HG03108 (cell line): ENCODE data around the gene DYNLL1.
"Not testable (repeated sequence)": the region's sequence is repeated elsewhere in the genome, so short reads cannot be mapped to it uniquely, and the experiment has no call there.

Source experiments
- ATAC-seq: cut with Tn5 transposase; IDR thresholded peaks from one replicate; pipeline ENCODE4 v1.9.1; 2021; ENCODE audit warnings: moderate library complexity; ENCODE audit not compliant: unreplicated experiment

Gene DYNLL1

GRCh38 chr12:120504587-120504986 is 8.7 kb downstream of the DYNLL1 start:
- ATAC-seq = no peak

DNA sequence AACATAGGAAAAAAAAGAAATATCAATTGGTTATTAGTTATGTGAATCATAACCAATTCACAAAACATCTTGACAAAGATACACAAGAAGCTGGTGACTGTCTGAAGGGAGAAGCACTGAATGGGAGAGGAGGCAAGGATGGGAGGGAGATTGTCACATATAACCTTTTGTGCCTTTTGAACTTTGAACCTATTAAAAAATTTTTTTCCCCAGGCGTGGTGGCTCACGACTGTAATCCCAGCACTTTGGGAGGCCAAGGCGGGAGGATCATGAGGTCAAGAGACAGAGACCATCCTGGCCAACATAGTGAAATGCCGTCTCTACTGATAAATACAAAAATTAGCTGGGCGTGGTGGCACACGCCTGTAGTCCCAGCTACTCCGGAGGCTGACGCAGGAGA is 12.6 kb downstream of the DYNLL1 start:
- no peak for ATAC-seq

DNA sequence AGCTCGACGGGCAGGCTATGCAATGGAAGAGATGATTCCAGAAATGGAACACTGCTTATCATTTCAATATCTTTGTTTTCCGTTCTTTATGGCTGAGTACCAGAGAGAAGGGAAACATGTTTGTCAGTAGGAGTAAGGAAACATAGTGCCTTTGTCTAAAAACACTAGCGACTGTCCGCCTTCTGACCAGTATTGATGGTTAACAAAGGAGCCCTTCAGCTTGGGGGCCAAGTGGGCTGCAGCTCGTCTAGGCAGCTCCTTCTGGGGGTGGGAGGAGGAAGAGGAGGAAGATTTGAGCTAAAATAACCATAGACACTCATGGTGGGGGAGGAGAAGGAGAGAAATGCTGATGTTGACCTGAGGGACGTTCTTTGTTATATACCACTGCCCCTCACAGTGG is 18.1 kb downstream of the DYNLL1 start:
- ATAC-seq = no peak

- ATAC-seq = no peak
Observed at GRCh38 chr12:120515496-120515895, 19.6 kb downstream of the DYNLL1 start.

DNA sequence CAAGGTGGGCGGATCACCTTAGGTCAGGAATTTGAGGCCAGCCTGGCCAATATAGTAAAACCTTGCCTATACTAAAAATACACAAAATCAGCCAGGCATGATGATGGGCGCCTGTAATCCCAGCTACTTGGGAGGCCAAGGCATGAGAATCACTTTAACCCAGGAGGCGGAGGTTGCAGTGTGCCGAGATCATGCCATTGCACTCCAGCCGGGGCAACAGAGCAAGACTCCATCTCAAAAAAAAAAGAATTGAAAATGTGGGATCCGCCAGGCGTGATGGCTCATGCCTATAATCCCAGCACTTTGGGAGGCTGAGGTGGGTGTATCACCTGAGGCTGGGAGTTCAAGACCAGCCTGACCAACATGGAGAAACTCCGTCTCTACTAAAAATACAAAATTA is 23.4 kb downstream of the DYNLL1 start:
- not testable (repeated sequence) for ATAC-seq

DNA sequence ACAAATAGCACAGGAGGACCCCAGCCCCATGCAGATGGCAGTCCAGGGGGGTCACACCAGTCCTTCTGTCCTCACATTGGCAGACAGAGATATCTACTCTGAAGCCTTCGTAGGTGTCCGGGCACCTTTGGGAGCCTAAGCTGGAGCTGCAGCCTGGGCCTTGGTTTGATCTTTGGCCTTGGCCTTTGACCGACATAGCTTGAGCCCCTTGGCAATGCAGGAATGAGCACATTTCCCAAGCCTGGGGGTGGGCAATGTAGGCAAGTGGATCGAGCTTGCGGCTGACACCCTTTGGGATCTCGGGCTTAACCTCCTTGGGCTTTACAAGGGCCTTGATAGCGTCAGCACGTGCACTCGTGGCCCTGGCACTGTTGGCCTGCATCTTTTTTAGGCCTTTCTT is 26.7 kb downstream of the DYNLL1 start:
- no peak for ATAC-seq

DNA sequence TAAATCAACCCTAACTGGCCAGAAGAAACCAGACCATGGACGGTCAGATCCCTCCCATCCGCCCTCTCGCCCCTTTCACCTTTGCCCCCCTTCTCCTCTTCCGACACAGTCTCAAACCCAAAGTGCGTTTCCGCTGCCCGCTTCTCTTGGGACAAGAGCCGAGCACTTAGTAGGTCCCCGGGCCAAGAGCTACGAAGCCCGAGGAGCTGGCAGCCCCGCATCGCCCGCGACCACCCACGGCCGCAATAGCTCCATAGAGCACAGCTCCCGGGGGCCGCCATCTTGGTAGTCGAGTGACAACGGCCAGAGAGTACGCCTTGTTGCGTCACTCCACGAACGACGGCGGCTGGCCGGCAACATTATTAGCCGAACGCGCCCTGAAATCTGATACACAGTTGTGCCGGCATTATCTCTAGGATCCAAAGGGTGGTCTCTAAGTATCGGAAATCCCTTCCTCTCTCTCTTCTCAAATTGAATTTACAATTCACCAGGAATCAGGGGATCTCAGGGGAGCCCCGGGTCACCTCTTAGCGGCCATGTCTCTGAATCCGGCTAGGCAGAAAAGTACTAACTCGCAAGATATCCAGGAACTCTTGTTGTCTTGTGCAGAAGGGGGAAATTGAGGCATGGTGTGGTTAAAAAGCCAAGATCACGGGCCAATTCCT is 33.1 kb downstream of the DYNLL1 start, which contains the start of gene COQ5:
Gene COQ5 (minus strand): TSS at position 298 of the 665 bp plus-strand sequence. CDS start 17 bp downstream, at position 281.
- peak; percentile 67 for ATAC-seq

- no peak for ATAC-seq
Observed at GRCh38 chr12:120529641-120530417, 33.9 kb downstream of the DYNLL1 start.

- ATAC-seq = not testable (repeated sequence)
Observed at GRCh38 chr12:120530418-120530761, 34.5 kb downstream of the DYNLL1 start.

DNA sequence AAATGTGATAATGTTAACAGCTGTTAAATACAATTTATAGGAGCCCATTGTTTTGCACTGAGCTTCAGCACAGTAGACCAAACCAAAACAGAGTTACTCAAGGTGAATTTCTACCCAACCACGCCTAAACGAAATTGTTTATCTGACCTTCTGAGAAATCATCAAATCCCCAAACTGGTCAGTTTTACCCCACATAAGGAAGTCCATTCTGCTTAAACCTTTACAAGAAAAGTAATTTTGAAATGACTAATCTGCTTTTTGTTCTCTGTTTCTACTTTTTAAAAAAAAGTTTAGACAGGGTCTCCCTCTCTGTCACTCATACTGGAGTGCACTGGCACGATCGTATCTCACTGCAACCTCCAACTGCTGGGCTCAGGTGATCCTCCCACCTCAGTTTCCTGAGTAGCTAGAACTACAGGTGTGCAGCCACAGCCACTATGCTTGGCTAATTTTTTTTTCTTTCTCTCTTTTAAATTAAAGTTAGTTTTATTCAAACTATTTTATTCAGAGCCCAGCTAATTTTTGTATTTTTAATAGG is 36.9 kb downstream of the DYNLL1 start:
- ATAC-seq = no peak

DNA sequence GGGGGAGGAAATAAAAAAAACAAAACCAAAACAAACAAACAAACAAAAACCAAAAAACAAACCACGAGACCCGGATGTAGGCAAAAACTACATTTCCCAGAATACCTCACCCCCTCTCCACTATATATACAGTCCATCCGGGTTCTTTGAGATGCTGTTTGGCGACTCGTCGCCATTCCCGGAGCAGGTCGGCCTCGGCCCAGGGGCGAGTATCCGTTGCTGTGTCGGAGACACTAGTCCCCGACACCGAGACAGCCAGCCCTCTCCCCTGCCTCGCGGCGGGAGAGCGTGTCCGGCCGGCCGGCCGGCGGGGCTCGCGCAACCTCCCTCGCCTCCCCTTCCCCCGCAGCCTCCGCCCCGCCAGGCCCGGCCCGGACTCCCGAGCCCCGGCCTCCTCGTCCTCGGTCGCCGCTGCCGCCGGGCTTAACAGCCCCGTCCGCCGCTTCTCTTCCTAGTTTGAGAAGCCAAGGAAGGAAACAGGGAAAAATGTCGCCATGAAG is 38.3 kb downstream of the DYNLL1 start, which contains the start of gene RNF10:
Gene RNF10 (plus strand): TSS at position 154 of the 500 bp plus-strand sequence. CDS start 456 bp downstream, outside the sequence.
- ATAC-seq = peak; percentile 53

DNA sequence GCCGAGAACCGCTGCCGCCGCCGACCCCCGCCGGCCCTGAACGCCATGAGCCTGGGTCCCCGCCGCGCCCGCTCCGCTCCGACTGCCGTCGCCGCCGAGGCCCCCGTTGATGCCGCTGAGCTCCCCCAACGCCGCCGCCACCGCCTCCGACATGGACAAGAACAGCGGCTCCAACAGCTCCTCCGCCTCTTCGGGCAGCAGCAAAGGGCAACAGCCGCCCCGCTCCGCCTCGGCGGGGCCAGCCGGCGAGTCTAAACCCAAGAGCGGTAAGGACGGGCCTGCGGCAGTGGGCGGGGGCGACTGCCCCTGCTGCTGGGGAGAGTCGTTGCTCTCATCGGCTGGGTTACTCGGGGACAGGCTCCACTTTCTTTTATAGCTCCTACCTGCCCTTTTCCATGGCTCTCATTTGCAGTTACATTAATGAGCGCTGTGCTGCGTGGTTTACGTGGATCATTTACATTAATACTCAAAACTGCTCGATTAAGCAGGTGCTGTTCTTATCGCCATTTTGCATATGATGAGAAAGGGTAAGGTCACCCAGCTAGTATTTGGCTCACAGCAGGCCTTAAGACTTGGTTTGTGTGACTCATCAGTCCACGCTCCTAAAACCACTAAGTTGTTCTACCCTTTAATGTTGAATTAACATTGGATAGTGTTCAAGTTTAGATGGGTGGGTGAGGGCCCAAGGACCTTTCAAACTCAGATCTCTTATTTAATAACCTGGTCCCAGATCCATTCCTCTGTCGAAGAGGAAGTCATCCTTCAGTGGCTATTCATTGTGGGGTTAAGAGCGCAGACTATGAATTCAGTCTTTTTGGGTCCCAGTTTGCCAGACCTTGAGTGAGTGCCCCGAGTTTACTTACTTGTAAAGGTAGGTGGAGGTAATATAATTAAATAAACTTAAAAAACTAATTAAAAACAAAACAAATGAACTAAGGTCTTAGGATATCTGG is 39.1 kb downstream of the DYNLL1 start:
- ATAC-seq = peak; percentile 18

DNA sequence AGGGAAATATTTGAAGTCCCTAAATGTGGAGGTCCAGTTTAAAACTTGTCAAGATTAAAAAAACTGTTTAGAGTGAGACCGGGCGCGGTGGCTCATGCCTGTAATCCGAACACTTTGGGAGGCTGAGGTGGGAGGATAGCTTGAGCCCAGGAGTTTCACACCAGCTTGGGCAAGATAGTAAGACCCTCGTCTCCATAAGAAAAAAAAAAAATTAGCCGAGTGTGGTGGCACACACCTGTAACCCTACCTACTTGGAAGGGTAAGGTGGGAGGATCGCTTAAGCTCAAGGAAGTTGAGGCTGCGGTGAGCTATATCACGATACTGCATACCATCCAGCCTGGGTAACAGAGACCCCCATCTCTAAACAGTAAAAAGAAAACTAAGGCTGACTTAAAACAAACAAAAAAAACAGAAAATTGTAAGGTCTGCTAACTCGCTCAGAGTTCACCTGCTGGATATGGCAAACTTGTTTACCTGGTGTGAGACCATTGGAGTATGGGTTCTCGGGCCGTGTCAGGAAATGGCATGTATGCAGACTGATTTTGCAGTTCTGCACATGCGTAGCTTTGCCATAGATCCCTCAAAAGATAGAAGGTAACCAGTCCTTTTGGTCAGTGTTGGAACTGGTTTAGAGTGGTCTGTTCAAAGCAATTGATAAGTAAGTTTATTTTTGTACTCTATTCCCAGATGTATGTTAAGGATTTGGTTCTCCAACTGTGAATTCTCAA is 40.3 kb downstream of the DYNLL1 start:
- ATAC-seq = no peak

DNA sequence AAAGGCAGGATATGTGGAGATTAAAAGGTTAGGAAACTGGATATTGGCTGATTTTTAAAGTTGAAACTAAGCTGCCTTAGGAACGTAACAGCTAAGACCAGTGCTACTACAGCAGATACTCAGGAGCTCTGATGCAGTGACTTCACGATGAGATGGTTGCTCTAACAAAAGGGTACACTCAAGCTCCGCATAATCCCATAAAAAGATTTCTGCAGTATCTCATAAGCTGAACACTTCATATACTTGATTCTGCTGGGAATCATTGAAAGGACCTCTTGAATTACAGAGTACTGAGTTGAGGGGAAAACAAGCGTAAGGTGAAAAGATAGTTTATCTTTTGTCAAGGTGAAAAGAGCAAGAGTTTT is 41.9 kb downstream of the DYNLL1 start:
- ATAC-seq = no peak

GRCh38 chr12:120538281-120539156 is 42.6 kb downstream of the DYNLL1 start:
- no peak for ATAC-seq

- no peak for ATAC-seq
Observed at GRCh38 chr12:120539303-120539702, 43.4 kb downstream of the DYNLL1 start.

- ATAC-seq = no peak
Observed at GRCh38 chr12:120540445-120540844, 44.5 kb downstream of the DYNLL1 start.

- ATAC-seq = no peak
Observed at GRCh38 chr12:120542166-120542565, 46.3 kb downstream of the DYNLL1 start.

- no peak for ATAC-seq
Observed at GRCh38 chr12:120544691-120545090, 48.8 kb downstream of the DYNLL1 start.
